GM21360 (cell line): ENCODE measurements around the gene XYLT1.
A peak's percentile ranks its signal among the peaks of the same experiment; 100 is the strongest.

Experiments used
- ATAC-seq: cut with Tn5 transposase; IDR thresholded peaks from one replicate; pipeline ENCODE4 v1.9.1; 2021; ENCODE audit warnings: mild to moderate bottlenecking, moderate library complexity; ENCODE audit not compliant: unreplicated experiment

XYLT1 gene

GRCh38 chr16:17379121-17379571, 91.6 kb downstream of the XYLT1 start:
- ATAC-seq, result no peak

- ATAC-seq, result peak; percentile 60
Observed at GRCh38 chr16:17377360-17378324, 93.1 kb downstream of the XYLT1 start.

- ATAC-seq, result no peak
Observed at GRCh38 chr16:17375461-17376304, 95.1 kb downstream of the XYLT1 start.

- ATAC-seq, result no peak
Observed at GRCh38 chr16:17374668-17375255, 96.0 kb downstream of the XYLT1 start.

- no peak for ATAC-seq
Observed at GRCh38 chr16:17373533-17373932, 97.2 kb downstream of the XYLT1 start.

- no peak for ATAC-seq
Observed at GRCh38 chr16:17372386-17372785, 98.4 kb downstream of the XYLT1 start.

- ATAC-seq, result no peak
Observed at GRCh38 chr16:17371299-17371698, 99.5 kb downstream of the XYLT1 start.

- ATAC-seq, result no peak
Observed at GRCh38 chr16:17370731-17371285, 100.0 kb downstream of the XYLT1 start.

- no peak for ATAC-seq
Observed at GRCh38 chr16:17370223-17370707, 100.5 kb downstream of the XYLT1 start.

- ATAC-seq, result no peak
Observed at GRCh38 chr16:17369421-17370222, 101.1 kb downstream of the XYLT1 start.

- no peak for ATAC-seq
Observed at GRCh38 chr16:17368951-17369350, 101.8 kb downstream of the XYLT1 start.

- ATAC-seq, result no peak
Observed at GRCh38 chr16:17368446-17368845, 102.3 kb downstream of the XYLT1 start.

GRCh38 chr16:17367923-17368322, 102.8 kb downstream of the XYLT1 start:
- no peak for ATAC-seq

- ATAC-seq, result no peak
Observed at GRCh38 chr16:17367036-17367435, 103.7 kb downstream of the XYLT1 start.

GRCh38 chr16:17366299-17366961, 104.3 kb downstream of the XYLT1 start:
- ATAC-seq, result no peak

GRCh38 chr16:17365591-17366298, 105.0 kb downstream of the XYLT1 start:
- ATAC-seq, result no peak

- no peak for ATAC-seq
Observed at GRCh38 chr16:17365211-17365541, 105.6 kb downstream of the XYLT1 start.

GRCh38 chr16:17364319-17365210, 106.2 kb downstream of the XYLT1 start:
- no peak for ATAC-seq
